ENCODE data around the gene ARL14EP. TPM values are rescaled to one million over a fixed set of nuclear protein-coding genes. Genes with fewer than 3 reads are reported as not detected.

The ARL14EP gene
- total and polyA plus RNA-seq, 12 donors, result 10.1 to 43.5 (median 30.5) TPM

- Histone ChIP-seq H3K36me3 (no peaks in the 10 kb centered on the region), H3K4me1 (no peaks in the 10 kb centered on the region), H3K27me3 (peaks cover 0 to 13% (median 0%) of the 10 kb centered on the region in 7 donors), H3K27ac (no peak overlapping the region), H3K9me3 (no peaks in the 10 kb centered on the region), H3K4me3 (no peak overlapping the region)
- no peak for DNase-seq
- intact Hi-C loops (cut with DNase I), result no loop called here
- no peak for TF ChIP-seq CTCF (IDR thresholded peaks at IDR 0.05)
- 62 to 63% methylated on average over 4 of the region's 4 CpGs for WGBS, 2 donors
- ATAC-seq, result no peak
Observed at GRCh38 chr11:30291331-30291730, 31.6 kb upstream of the ARL14EP start.

GRCh38 chr11:30292545-30292944, 30.4 kb upstream of the ARL14EP start:
- intact Hi-C loops (cut with DNase I), result no loop called here
- Histone ChIP-seq H3K27me3 (peaks cover 0 to 13% (median 0%) of the 10 kb centered on the region in 7 donors), H3K4me3 (no peak overlapping the region), H3K36me3 (no peaks in the 10 kb centered on the region), H3K4me1 (no peaks in the 10 kb centered on the region), H3K27ac (no peak overlapping the region), H3K9me3 (no peaks in the 10 kb centered on the region)
- no peak for ATAC-seq
- 84 to 94% methylated on average over 2 of the region's 2 CpGs for WGBS, 2 donors
- no peak for DNase-seq
- TF ChIP-seq CTCF (IDR thresholded peaks at IDR 0.05), result no peak

GRCh38 chr11:30295178-30295885, 27.6 kb upstream of the ARL14EP start:
- Histone ChIP-seq H3K9me3 (peaks cover 0 to 12% (median 0%) of the 10 kb centered on the region in 11 donors), H3K36me3 (no peaks in the 10 kb centered on the region), H3K4me3 (no peak overlapping the region), H3K27me3 (peaks cover 0 to 11% (median 0%) of the 10 kb centered on the region in 7 donors), H3K4me1 (no peaks in the 10 kb centered on the region), H3K27ac (no peak overlapping the region)
- 86 to 90% methylated on average over 8 of the region's 8 CpGs for WGBS, 2 donors
- no peak for TF ChIP-seq CTCF (IDR thresholded peaks at IDR 0.05)
- intact Hi-C loops (cut with DNase I), result no loop called here
- no peak for DNase-seq
- ATAC-seq, result no peak

GRCh38 chr11:30304620-30305019, 18.3 kb upstream of the ARL14EP start:
- intact Hi-C loops (cut with DNase I), result loop anchor here in 1 of 10 donors (10.0 kb wide), 1 partner anchor 170 kb away; no protein-coding TSS in a partner anchor
- Histone ChIP-seq H3K36me3 (no peaks in the 10 kb centered on the region), H3K4me3 (no peak overlapping the region), H3K27me3 (peaks cover 0 to 10% (median 0%) of the 10 kb centered on the region in 7 donors), H3K27ac (no peak overlapping the region), H3K4me1 (no peaks in the 10 kb centered on the region), H3K9me3 (peaks cover 0 to 13% (median 0%) of the 10 kb centered on the region in 11 donors)
- ATAC-seq (no peak), DNase-seq (no peak)
- no peak for TF ChIP-seq CTCF (IDR thresholded peaks at IDR 0.05)
- WGBS, 2 donors, result 92 to 96% methylated on average over 1 of the region's 1 CpG
